GM12891 (cell line): Measurements from ENCODE around the gene CDCP1.

Source experiments
- PAX5 ChIP-seq: IDR thresholded peaks from 2 replicates; pipeline ENCODE4 v1.6.1; 2011; ENCODE audit warnings: low read length, moderate library complexity, mild to moderate bottlenecking; ENCODE audit not compliant: insufficient read depth, severe bottlenecking
- POLR2A ChIP-seq: IDR thresholded peaks from 2 replicates; pipeline ENCODE4 v1.6.1; 2011; ENCODE audit warnings: low read depth, low read length, control low read depth
- POLR2AphosphoS5 ChIP-seq: IDR thresholded peaks from 2 replicates; pipeline ENCODE4 v1.6.1; 2011; ENCODE audit warnings: low read depth, low read length, control low read depth
- SPI1 ChIP-seq: IDR thresholded peaks from 2 replicates; pipeline ENCODE4 v1.6.1; 2011; ENCODE audit warnings: low read depth, low read length, control low read depth

GRCh38 chr3:45113625-45114050 is 32.5 kb downstream of the CDCP1 start:
- no peak for TF ChIP-seq POLR2AphosphoS5
- TF ChIP-seq SPI1: no peak
- no peak for TF ChIP-seq POLR2A
- TF ChIP-seq PAX5: no peak
